Brain microvascular endothelial cell (primary cell): ENCODE results near the gene JTB.

ENCODE experiments used
- DNase-seq: peaks from one replicate; pipeline ENCODE4 v3.0.0-alpha.2; 2020
- H3K27ac ChIP-seq: fragments of 250-450 bp; sonication (Bioruptor Pico); 2 replicates; pipeline ENCODE4 v1.5.1; 2020; ENCODE audit warnings: mild to moderate bottlenecking, moderate library complexity
- H3K27me3 ChIP-seq: fragments of 250-450 bp; sonication (Bioruptor Pico); replicated peaks from 2 replicates; pipeline ENCODE4 v1.5.1; 2020; ENCODE audit warnings: mild to moderate bottlenecking
- H3K36me3 ChIP-seq: fragments of 250-450 bp; sonication (Bioruptor Pico); replicated peaks from 2 replicates; pipeline ENCODE4 v1.5.1; 2020; ENCODE audit warnings: mild to moderate bottlenecking
- H3K4me3 ChIP-seq: 2 replicates; pipeline ENCODE4 v1.5.1; 2011; ENCODE audit warnings: low read depth, mild to moderate bottlenecking, control low read depth, low read length, moderate library complexity
- in situ Hi-C: cut with HindIII; loops from 2 replicates; pipeline ENCODE4 v1.10.0; 2017; ENCODE audit warnings: low sequenced_read_pairs, low pct_ligation_motif_present
- TF ChIP-seq, protein P1 (sequence below): IDR thresholded peaks from 2 replicates; pipeline ENCODE4 v1.5.1; 2011; ENCODE audit warnings: low read depth, mild to moderate bottlenecking, moderate library complexity, low read length, control low read depth, inconsistent platforms; ENCODE audit errors: missing control alignments

The JTB gene

DNA sequence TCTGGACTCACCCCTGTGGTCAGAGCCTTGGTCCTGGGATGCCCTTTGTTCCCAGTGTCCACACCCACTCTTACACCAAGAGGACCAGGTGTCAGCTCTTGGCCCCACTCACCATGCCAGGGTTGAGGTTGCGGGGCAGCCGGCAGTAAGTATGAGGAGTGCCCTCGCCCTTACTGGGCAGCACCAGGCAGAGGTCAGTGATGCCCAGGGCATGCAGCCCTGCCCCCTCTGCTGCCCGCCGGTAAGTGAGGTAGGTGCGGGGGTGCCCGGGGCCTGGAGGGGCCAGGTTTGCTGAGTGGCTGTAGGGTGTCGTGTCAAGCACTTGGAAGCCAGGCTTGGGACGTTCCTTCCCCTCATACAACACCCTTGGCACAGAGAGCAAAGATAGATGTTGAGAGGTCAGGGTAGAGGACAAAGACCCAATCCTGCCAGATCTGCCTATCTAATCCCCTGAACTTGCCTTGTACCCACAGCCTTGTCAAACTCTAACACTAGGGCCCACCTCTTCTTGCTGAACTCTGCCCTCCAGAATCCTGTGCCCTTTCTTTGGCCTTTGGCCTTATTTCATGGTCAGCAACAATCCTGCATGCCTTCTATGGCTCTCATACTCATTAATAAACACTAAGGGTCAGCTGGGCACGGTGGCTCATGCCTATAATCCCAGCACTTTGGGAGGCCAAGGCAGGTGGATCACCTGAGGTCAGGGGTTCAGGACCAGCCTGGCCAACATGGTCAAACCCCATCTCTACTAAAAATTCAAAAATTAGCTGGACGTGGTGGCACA lies 34.5 kb downstream of the JTB start:
- no peaks in the 10 kb centered on the region for H3K27me3 ChIP-seq
- in situ Hi-C loops: no loop called here
- no peak overlapping the region for H3K4me3 ChIP-seq
- TF ChIP-seq, protein P1, sequence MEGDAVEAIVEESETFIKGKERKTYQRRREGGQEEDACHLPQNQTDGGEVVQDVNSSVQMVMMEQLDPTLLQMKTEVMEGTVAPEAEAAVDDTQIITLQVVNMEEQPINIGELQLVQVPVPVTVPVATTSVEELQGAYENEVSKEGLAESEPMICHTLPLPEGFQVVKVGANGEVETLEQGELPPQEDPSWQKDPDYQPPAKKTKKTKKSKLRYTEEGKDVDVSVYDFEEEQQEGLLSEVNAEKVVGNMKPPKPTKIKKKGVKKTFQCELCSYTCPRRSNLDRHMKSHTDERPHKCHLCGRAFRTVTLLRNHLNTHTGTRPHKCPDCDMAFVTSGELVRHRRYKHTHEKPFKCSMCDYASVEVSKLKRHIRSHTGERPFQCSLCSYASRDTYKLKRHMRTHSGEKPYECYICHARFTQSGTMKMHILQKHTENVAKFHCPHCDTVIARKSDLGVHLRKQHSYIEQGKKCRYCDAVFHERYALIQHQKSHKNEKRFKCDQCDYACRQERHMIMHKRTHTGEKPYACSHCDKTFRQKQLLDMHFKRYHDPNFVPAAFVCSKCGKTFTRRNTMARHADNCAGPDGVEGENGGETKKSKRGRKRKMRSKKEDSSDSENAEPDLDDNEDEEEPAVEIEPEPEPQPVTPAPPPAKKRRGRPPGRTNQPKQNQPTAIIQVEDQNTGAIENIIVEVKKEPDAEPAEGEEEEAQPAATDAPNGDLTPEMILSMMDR: no peak
- no peak for DNase-seq
- H3K36me3 ChIP-seq: peaks cover 9% of the 10 kb centered on the region
- H3K27ac ChIP-seq: no peak overlapping the region

DNA sequence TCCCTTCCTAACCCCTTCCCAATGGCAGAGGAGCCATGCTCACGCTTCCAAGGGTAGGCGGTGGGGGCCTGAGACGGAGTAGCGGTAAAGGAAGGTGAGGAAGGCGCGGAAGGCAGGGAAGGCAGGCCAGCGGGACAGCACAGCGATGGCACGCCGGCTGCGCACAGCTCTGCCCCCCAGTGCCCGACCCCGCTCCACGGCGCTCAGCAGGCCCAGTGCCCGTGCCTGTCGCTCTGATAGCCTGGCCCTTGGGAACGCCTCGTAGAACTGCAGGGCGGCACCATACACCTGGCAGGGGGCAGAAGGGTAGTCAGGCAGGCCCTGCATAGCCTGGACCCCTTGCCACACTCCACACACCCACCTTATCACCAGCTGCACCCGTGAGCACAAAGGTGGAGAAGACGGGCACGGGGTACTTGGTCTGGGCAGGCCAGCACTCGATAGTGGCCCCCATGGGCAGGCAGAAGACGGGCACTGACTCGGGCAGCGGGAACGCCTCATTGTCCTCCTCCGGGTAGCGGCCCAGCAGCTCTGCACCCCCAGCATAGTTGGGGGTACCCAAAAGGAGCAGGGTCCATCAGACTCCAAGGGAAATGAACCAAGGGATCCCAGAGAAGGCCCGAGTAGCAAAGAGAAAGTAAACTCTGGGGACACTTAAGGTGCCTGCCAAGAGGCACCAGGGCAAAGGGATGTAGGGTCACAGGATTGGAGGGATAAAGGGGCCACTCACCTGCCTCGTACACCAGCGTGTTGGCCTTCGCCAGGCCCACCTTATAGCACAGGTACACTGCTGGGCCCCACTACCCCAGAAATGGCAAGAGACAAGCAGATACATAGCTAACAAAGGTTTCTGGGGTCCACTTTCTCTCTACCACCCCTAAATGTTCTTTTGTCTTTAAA lies 35.4 kb downstream of the JTB start:
- Histone ChIP-seq H3K27me3 (no peaks in the 10 kb centered on the region), H3K4me3 (no peak overlapping the region), H3K36me3 (peaks cover 16% of the 10 kb centered on the region), H3K27ac (no peak overlapping the region)
- TF ChIP-seq, protein P1: no peak
- no peak for DNase-seq
- in situ Hi-C loops: no loop called here

DNA sequence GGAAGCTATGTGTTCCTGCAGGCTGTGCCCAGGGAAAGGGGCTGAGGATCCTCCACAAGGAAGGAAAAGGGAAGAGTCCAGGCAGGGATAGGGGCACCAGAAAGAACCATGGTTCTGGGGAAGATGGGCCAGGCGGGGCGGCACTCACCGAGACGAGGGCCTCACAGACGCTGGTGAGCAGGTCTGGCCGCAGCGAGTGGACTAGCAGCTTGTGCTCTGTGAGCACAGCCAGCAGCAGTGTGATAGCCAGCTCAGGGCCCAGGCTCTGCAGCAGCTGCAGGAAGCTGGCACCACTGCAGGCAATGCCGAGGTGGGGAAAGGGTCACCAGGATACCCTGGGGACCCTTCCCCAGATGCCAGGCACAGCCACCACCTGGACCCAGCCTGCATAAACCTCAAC lies 36.7 kb downstream of the JTB start:
- DNase-seq: no peak
- H3K27ac ChIP-seq: no peak overlapping the region
- H3K27me3 ChIP-seq: no peaks in the 10 kb centered on the region
- H3K36me3 ChIP-seq: peaks cover 27% of the 10 kb centered on the region
- TF ChIP-seq, protein P1: no peak
- no peak overlapping the region for H3K4me3 ChIP-seq
- in situ Hi-C loops: no loop called here

DNA sequence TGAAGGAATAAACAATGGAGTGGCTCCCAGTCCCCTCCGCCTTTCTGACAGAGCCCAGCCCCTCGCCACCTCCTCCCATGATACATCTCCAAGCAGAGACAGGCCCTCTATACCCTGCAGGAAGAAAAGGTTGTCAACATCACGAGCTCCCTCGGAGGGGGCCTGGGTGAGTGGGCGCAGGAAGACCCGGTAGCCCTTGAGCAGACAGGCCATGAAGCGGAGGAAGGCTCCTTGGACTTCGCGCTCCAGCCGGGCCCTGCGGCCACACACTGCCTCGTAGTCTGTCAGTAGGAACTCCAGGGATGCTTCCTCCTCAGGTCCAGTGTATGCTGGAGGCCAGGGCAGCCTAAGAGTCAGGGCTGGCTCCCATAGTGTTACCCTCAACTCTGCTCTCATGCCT lies 38.0 kb downstream of the JTB start:
- Histone ChIP-seq H3K27ac (no peak overlapping the region), H3K36me3 (peaks cover 36% of the 10 kb centered on the region), H3K27me3 (no peaks in the 10 kb centered on the region), H3K4me3 (no peak overlapping the region)
- TF ChIP-seq, protein P1: no peak
- in situ Hi-C loops: no loop called here
- no peak for DNase-seq

DNA sequence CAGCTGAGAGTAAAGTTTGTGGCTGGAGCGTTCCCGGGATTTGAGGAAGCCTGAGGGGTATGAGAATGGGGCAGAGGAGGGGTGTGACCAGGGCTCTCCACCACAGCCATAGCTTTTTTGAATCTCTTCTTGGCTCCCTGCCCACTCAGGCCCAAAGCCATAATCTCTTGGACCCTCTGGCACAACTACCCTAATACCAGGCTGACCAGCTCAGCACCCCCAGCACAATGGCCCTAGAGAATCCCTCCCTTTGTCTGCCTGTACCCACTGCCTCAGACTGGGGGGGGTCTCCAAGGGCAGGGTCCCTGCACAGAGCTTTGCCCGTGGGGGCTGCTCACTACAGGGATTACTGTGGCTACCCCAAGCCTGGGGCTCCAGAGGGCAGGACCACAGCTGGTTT lies 38.5 kb downstream of the JTB start:
- in situ Hi-C loops: no loop called here
- no peak overlapping the region for H3K4me3 ChIP-seq
- H3K27me3 ChIP-seq: no peaks in the 10 kb centered on the region
- TF ChIP-seq, protein P1: no peak
- H3K27ac ChIP-seq: no peak overlapping the region
- peaks cover 41% of the 10 kb centered on the region for H3K36me3 ChIP-seq
- no peak for DNase-seq
